DND-41 (cell line): ENCODE measurements around the gene AGAP1.

Experiments
- ATAC-seq: fragments of 200-7000 bp; cut with Tn5 transposase; 3 replicates; pipeline ENCODE4 v1.9.1; 2021; ENCODE audit warnings: low read depth; ENCODE audit not compliant: insufficient read depth
- DNase-seq: peaks from one replicate; pipeline ENCODE4 v3.0.0-alpha.2; 2020
- H2AFZ ChIP-seq: 2 replicates; pipeline ENCODE4 v1.6.0; 2012; ENCODE audit warnings: low read depth, low read length
- H3K27ac ChIP-seq: 2 replicates; pipeline ENCODE4 v1.5.1; 2012; ENCODE audit warnings: low read length, inconsistent platforms
- H3K27me3 ChIP-seq: fragments of 200-600 bp; sonication (generic); 2 replicates; pipeline ENCODE4 v1.6.0; 2012; ENCODE audit warnings: low read length, mild to moderate bottlenecking, inconsistent platforms; ENCODE audit not compliant: insufficient read depth, poor library complexity
- H3K36me3 ChIP-seq: 2 replicates; pipeline ENCODE4 v1.5.1; 2012; ENCODE audit warnings: low read length, inconsistent platforms; ENCODE audit not compliant: insufficient read depth
- H3K4me1 ChIP-seq: 2 replicates; pipeline ENCODE4 v1.5.1; 2012; ENCODE audit warnings: mild to moderate bottlenecking, low read length; ENCODE audit not compliant: insufficient read depth
- H3K4me2 ChIP-seq: 2 replicates; pipeline ENCODE4 v1.6.0; 2012; ENCODE audit warnings: mild to moderate bottlenecking, moderate library complexity, low read length, inconsistent platforms; ENCODE audit not compliant: insufficient read depth
- H3K4me3 ChIP-seq, 2 experiments: fragments of 200-600 bp in 1 of 2; shearing (Covaris generic) in 1 of 2; 2 replicates each; pipeline ENCODE4 v1.5.1; 2012 to 2016; ENCODE audit warnings: inconsistent platforms in 2 of 2, low read length in 2 of 2, mild to moderate bottlenecking in 2 of 2, low read depth in 1 of 2, moderate library complexity in 1 of 2
- H3K79me2 ChIP-seq: 2 replicates; pipeline ENCODE4 v1.6.0; 2012; ENCODE audit warnings: low read length, inconsistent platforms; ENCODE audit not compliant: insufficient read depth
- H3K9ac ChIP-seq: 2 replicates; pipeline ENCODE4 v1.6.0; 2012; ENCODE audit warnings: low read depth, mild to moderate bottlenecking, inconsistent platforms, low read length, moderate library complexity
- H3K9me3 ChIP-seq: 2 replicates; pipeline ENCODE4 v1.5.1; 2012; ENCODE audit warnings: low read length, moderate library complexity, mild to moderate bottlenecking, inconsistent platforms; ENCODE audit not compliant: insufficient read depth, severe bottlenecking
- H4K20me1 ChIP-seq: 2 replicates; pipeline ENCODE4 v1.6.0; 2012; ENCODE audit warnings: low read length; ENCODE audit not compliant: insufficient read depth
- EZH2 ChIP-seq: IDR thresholded peaks from 3 replicates; pipeline ENCODE4 v1.6.1; 2012; ENCODE audit warnings: borderline replicate concordance, low read depth, mild to moderate bottlenecking, moderate library complexity, low read length, inconsistent platforms; ENCODE audit not compliant: severe bottlenecking
- TF ChIP-seq, protein P1 (sequence below): IDR thresholded peaks from 2 replicates; pipeline ENCODE4 v1.5.1; 2012; ENCODE audit warnings: borderline replicate concordance, low read length, moderate library complexity, mild to moderate bottlenecking; ENCODE audit not compliant: poor library complexity, severe bottlenecking; ENCODE audit errors: extremely low read depth

The AGAP1 gene

DNA sequence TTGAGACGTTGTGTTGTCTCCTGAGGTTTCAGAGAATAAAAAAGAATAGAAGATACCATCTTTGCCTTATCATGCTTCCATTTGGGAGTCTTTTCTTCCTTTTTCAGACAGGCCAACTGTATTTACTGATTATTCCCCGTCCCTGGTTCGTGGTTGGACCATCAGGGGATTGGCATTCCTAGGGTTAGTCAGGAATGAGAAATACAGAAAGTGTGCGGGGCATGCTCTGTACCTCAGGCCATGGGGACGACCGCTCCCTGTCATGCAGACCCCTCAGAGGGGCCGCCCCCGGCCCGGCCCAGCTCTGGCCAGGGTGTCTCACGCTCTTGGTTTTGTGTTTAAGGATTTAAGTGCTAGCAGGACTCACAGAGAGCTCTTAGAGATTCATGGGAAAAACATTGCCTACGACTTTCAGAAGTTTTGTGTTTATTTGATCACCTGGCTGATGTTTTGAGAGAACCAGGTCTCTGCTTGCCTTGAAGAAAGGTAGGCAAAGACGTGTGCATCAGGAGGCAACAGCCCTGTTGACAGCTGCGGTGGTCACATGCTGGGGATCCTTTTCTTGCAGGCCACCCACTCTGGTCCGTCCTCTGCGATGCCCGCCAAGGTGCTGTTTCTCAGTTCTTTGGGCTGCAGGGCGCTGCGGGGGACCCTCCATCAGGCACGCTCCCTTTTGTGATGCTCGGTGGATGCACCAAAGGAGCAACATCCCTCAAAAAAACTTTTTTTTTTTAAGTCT lies 317.8 kb downstream of the AGAP1 start:
- Histone ChIP-seq H3K4me1 (no peaks in the 10 kb centered on the region), H3K27ac (no peak overlapping the region), H2AFZ (no peak overlapping the region), H3K9me3 (no peaks in the 10 kb centered on the region), H3K27me3 (no peaks in the 10 kb centered on the region), H3K36me3 (peaks cover 7% of the 10 kb centered on the region; the same call in 1 of the 2 replicates), H3K79me2 (no peaks in the 10 kb centered on the region), H3K4me3 (no peak overlapping the region), H3K4me2 (no peak overlapping the region), H3K9ac (no peak overlapping the region), H4K20me1 (no peaks in the 10 kb centered on the region)
- no peak for ATAC-seq
- TF ChIP-seq, protein P1, sequence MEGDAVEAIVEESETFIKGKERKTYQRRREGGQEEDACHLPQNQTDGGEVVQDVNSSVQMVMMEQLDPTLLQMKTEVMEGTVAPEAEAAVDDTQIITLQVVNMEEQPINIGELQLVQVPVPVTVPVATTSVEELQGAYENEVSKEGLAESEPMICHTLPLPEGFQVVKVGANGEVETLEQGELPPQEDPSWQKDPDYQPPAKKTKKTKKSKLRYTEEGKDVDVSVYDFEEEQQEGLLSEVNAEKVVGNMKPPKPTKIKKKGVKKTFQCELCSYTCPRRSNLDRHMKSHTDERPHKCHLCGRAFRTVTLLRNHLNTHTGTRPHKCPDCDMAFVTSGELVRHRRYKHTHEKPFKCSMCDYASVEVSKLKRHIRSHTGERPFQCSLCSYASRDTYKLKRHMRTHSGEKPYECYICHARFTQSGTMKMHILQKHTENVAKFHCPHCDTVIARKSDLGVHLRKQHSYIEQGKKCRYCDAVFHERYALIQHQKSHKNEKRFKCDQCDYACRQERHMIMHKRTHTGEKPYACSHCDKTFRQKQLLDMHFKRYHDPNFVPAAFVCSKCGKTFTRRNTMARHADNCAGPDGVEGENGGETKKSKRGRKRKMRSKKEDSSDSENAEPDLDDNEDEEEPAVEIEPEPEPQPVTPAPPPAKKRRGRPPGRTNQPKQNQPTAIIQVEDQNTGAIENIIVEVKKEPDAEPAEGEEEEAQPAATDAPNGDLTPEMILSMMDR = no peak
- TF ChIP-seq EZH2 = no peak
- DNase-seq = no peak

DNA sequence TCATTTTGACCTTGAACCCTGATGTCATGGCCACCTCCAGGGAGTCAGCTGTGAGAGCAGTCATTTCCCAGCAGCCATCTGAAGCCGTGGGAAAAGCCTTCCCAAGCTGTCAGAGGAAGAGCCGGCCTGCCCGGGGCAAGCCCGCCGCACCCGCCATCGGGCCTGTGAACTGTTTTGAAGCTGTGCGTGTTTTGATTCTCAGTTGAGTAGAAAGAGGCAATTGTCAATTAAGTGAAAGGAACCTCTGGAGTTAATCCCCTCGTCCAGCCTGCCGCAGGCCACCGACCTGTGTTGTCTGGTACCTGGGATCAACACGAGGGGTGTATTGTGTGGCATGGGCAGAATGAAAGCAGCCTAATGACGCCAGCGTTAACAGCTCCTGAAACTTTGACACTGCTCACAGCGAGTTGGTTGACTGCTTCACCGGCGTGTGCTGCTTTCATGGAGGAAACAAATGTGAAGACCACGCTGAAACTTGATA lies 318.4 kb downstream of the AGAP1 start:
- no peaks in the 10 kb centered on the region for H3K79me2 ChIP-seq
- no peaks in the 10 kb centered on the region for H3K4me1 ChIP-seq
- H3K27ac ChIP-seq = no peak overlapping the region
- no peak overlapping the region for H3K4me3 ChIP-seq
- DNase-seq (no peak), ATAC-seq (no peak)
- peaks cover 7% of the 10 kb centered on the region; the same call in 1 of the 2 replicates for H3K36me3 ChIP-seq
- H3K9ac ChIP-seq = no peak overlapping the region
- TF ChIP-seq EZH2 = no peak
- TF ChIP-seq, protein P1 = no peak
- no peaks in the 10 kb centered on the region for H4K20me1 ChIP-seq
- H3K9me3 ChIP-seq = no peaks in the 10 kb centered on the region
- no peak overlapping the region for H2AFZ ChIP-seq
- H3K27me3 ChIP-seq = no peaks in the 10 kb centered on the region
- H3K4me2 ChIP-seq = no peak overlapping the region

DNA sequence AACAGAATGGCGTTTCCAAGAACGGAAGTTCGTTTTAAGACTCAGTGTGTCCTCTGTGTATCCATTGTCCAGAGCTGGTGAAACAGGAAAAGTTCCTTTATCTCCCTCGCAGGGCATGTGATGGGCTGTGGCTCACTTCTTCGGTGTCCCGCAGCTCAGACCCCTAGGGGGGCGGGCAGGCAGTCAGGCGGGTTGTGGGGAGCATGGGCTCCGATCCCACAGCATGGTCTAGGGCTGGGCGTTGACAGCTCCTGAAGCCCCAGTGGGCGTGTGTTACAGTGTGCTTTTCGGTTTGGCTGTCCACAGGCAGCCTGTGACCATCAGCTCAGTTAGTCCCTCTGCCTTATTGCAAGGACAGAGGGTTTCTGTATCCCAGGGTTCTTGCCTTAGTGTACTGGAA lies 319.6 kb downstream of the AGAP1 start:
- H3K27ac ChIP-seq = no peak overlapping the region
- peaks cover 4% of the 10 kb centered on the region; the same call in 1 of the 2 replicates for H3K36me3 ChIP-seq
- no peaks in the 10 kb centered on the region for H4K20me1 ChIP-seq
- H3K4me3 ChIP-seq = no peak overlapping the region
- DNase-seq (no peak), ATAC-seq (no peak)
- TF ChIP-seq, protein P1 = no peak
- TF ChIP-seq EZH2 = no peak
- no peak overlapping the region for H2AFZ ChIP-seq
- no peak overlapping the region for H3K4me2 ChIP-seq
- no peaks in the 10 kb centered on the region for H3K4me1 ChIP-seq
- no peaks in the 10 kb centered on the region for H3K79me2 ChIP-seq
- no peaks in the 10 kb centered on the region for H3K9me3 ChIP-seq
- H3K9ac ChIP-seq = no peak overlapping the region
- no peaks in the 10 kb centered on the region for H3K27me3 ChIP-seq
